ENCODE data around the gene DNAJA3.
A peak's percentile ranks its signal among the peaks of the same experiment; 100 is the strongest.

Gene DNAJA3

GRCh38 chr16:4437366-4437765 is 11.7 kb downstream of the DNAJA3 start:
- no peak for DNase-seq

DNA sequence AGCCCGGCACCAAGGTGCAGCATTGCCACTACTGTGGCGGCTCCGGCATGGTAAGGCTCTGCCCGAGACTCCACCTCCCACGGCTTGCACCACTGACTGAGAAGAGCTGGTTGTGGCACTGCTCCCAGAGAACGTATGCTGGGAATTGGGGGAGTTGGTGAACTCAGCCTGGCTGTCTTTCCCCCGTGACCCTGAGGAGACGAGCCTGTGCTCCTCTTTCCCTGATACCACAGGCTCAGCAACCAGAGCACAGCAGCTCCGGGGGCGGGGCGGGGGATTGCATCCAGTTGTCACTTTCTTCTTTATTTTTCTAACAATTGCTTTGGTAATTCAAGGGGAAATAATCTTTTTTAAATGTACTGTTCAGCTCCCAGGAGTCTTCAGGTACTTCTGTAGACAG is 16.7 kb downstream of the DNAJA3 start:
- no peak for DNase-seq

DNA sequence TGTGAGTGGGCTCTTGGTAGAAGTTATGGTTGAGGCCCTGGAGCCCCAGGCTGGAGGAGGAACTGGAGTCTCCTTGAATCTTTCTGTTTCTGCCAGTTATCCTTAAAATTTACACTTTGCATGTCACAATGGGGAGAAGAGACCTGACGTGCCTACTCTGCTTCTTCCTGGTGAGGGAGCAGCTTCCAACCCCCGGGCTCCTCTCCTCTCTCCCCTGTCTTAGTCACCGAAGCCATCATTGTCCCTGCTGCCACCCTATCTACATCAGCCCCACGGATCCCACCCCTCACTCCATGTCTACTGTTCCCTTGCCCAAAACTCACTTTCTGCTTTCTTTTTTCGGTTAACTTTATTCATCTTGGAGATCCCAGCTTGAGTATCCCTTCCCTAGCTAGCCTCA is 17.6 kb downstream of the DNAJA3 start:
- no peak for DNase-seq

GRCh38 chr16:4443986-4444385 is 18.3 kb downstream of the DNAJA3 start:
- DNase-seq, result no peak

GRCh38 chr16:4450430-4450829 is 24.8 kb downstream of the DNAJA3 start:
- DNase-seq, result no peak

- DNase-seq, result no peak
Measured at GRCh38 chr16:4450931-4451519, 25.4 kb downstream of the DNAJA3 start.

GRCh38 chr16:4452674-4453073 is 27.0 kb downstream of the DNAJA3 start:
- no peak for DNase-seq

DNA sequence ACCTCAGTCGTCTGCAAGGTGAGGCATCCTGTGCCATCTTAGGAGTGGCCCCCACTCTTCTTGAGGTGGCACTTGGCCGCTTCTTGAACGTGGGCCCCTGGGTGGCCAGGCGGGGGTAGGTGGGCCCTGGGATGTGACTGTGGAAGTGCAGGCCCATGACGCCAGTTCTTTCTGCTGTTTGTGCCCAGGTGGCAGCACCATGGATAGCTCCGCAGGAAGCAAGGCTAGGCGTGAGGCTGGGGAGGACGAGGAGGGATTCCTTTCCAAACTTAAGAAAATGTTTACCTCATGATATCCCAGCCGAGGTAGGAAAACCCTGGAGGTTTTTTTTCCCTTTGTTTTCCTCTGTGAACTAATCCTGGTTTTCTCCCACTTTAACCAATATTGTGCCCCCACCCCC is 29.0 kb downstream of the DNAJA3 start:
- DNase-seq, result no peak

DNA sequence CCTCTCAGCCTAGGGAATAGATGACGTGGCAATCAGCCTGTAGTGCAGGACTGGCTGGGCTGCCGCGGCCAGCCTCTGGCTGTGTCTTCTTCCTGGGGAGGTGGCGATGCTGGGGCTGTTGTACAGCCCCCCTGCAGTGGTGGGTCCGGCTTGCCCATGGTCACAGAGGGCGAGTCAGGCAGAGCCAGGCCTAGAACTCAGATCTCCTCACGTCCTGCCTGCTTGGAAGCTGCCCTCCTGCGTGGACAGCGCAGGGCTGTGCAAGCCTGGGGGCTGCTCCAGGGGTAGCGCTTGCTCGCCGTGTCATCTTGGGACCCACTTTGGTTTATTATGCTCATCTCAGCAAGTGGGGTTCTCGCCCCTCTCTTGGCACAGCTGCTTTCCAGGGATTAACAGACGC is 29.4 kb downstream of the DNAJA3 start:
- no peak for DNase-seq

DNA sequence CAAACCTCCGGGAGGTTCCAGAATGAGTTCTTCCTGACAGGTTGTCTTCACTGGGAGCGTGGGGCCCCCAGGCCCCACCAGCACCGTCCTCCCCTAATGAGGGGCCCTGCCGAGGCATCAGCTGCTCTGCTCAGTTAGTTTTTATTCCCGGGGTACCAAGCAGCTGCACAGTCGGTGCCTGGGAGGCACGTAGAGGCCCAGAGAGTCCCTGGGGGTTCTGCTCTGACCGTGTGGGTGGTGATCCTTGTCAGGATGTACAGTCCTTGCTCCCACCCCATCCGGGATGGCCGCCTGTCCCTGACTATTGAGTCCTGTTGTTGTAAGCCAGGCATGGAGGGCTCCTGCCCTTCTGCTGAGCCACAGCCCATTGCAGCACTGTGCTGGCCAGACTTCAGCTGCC is 30.3 kb downstream of the DNAJA3 start:
- no peak for DNase-seq

DNA sequence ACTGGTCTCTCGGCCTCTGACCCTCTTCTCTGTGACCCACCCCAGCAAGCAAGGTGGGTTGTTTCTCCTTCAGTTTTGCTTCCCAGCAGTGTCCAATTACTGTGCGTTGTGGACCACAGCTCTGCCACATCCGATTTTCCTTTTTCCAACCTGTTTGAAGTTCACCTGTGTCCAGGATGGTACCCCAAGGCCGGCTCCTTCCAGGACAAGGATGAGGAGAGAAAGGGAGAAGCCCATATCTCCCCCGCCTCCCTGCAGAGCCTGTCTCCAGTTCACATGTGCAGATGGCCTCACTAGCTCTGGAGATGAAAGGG is 35.2 kb downstream of the DNAJA3 start:
- DNase-seq, result no peak

GRCh38 chr16:4461250-4462085 is 35.8 kb downstream of the DNAJA3 start:
- DNase-seq, result peak; percentile 15

DNA sequence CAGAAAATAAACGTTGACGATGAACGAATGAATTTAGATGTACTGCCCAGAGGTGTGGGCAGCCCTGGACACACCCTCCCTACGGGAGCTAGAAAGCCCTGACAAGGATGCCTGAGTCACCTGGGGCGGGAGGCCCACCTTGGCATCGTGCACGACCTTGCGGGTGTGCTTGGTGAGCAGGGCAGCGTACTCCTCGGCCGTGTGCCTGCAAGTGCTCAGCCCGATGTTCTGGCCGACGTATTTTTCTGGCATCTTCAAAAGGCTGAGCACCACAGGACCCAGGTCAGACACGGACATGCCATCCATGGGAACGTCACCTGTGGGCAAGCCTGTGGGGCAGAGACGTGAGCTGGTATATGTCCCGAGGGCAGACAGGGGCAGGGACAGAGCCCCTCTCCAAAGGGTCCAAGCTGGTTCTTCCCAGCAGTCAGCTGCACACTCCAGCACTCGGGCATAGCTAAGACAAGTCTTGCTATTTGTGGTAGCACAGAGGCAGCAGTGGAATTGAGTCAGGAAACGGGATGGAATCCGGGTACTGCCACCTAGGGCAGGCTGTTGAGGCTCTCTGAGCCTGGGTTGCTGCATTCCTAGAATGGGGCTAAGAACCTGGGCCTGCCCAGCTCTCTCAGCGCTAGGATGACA is 38.0 kb downstream of the DNAJA3 start:
- DNase-seq, result no peak

- peak; percentile 62 for DNase-seq
Measured at GRCh38 chr16:4465977-4466779, 40.5 kb downstream of the DNAJA3 start.

- DNase-seq, result no peak
Measured at GRCh38 chr16:4467916-4468315, 42.2 kb downstream of the DNAJA3 start.

DNA sequence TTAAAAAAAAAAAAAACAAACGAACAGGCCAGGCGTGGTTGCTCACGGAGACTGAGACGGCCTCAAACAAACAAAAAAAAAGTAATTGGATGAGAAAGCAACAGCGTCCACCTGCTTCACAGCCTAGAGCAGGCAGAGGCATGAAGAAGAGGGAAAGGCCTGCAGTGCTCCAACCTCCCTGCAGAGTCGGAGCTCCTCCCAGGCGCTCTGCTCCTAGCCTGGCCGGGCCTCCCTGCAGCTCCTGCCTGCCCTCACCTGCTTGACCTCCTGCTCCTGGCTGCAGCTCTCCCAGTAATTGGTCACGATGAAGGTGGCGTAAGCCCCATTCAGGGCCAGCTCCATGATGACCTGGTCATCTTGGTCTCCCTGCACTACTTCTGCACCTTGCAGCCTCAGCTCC is 43.3 kb downstream of the DNAJA3 start:
- no peak for DNase-seq

DNA sequence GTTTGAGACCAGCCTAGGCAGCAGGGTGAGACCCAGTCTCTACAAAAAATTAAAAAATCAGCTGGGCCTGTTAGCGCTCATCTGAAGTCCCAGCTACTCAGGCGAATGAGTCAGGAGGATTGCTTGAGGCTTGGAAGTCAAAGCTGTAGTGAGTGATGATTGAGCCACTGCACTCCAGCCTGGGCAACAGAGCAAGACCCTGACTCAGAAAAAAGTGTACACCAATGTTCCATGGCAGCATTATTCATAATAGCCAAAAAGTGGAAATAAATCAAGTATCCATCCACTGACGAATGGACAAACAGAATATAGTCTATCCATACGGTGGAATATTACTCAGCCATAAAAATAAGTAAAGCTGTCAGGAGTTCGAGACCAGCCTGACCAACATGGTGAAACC is 46.2 kb downstream of the DNAJA3 start:
- no peak for DNase-seq

DNA sequence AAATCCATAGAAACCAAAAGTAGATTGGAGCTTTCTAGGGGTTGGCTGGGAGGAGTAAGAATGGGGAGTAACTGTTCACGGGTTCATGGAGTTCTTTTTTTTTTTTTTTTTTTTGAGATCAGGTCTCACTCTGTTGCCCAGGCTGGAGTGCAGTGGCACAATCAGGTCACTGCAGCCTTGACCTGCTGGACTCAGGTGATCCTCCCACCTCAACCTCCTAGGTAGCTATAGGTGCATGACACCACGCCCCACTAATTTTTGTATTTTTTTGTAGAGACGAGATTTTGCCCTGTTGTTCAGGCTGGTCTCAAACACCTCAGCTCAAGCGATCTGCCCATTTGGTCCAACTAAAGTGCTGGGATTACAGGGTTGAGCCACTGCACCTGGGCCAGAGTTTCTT is 47.2 kb downstream of the DNAJA3 start:
- no peak for DNase-seq

DNA sequence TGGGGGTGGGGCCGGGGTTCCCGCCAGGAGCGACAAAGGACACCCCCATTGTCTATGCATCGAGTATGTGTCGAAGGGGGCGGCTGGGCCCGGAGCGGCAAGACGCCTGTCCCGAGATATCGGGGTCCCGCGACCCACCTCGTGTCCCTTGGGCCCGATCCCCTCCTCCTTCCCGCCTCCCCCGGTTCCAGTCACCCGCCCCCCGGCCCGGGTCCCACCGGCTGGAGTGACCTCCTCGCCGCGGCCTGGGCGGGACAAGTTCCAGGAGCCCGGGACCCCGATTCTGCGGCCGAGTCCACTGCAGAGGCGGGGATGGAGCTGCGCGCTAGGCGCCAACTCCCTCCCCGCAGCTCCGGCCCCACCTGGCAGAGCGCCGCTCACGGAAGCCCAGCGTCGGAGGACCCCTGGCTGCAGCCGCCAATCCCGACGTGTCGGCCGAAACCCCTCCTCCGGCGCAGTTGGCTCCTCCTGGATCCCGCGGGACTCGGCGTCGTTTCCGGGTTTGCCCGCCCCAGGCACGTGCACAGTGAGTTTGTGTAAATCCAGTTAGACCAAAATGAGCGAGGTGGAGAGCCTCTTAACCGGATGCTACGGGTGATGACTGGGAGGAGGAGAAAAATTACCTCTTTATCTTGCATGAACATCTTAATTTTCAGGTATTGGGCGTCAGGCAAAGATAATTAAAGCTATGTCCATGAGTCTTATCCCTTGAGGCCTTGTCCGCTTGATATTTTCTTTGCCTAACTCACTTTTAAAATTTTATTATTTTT is 48.7 kb downstream of the DNAJA3 start, which contains the start of gene NMRAL1:
Gene NMRAL1, minus strand, starts transcription at position 434 of the 770 bp plus-strand sequence. CDS start 493 bp downstream, outside the sequence.
- peak; percentile 96 for DNase-seq

- peak; percentile 93 for DNase-seq
Measured at GRCh38 chr16:4475880-4476788, 50.5 kb downstream of the DNAJA3 start, which contains the start of gene HMOX2. Gene HMOX2 (plus strand): TSS chr16:4476398. CDS start chr16:4505525, 29,127 bp downstream.

GRCh38 chr16:4477966-4478365 is 52.3 kb downstream of the DNAJA3 start:
- DNase-seq, result peak; percentile 23

Data from stimulated activated CD4-positive, alpha-beta T cell treated with anti-CD3 and anti-CD28 coated beads, Interleukin-15, amount 100 ng/mL, for 24 hours (primary cell).